HG03354 (cell line): ENCODE measurements around the gene RNF182.
"Not testable (repeated sequence)": the region's sequence is repeated elsewhere in the genome, so short reads cannot be mapped to it uniquely, and the experiment has no call there.

Experiments
- ATAC-seq: cut with Tn5 transposase; IDR thresholded peaks from one replicate; pipeline ENCODE4 v1.9.1; 2021; ENCODE audit warnings: mild to moderate bottlenecking; ENCODE audit not compliant: unreplicated experiment, poor library complexity, severe bottlenecking

The RNF182 gene

DNA sequence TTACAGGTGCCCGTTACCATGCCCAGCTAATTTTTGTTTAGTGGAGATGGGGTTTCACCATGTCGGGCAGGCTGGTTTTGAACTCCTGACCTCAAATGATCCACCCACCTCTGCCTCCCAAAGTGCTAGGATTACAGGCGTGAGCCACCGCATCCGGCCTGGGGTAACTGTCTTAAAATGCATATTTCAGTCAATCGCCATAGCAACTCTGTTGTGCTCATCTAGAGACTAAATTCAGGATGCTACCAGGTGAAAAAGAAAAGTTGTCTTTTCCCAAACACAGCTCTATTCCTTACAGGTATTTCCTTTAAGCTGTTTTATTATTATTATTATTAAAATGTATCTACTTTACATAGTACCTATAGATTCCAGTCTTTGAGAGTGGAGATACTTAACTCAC is 66.6 kb downstream of the RNF182 start:
- no peak for ATAC-seq

DNA sequence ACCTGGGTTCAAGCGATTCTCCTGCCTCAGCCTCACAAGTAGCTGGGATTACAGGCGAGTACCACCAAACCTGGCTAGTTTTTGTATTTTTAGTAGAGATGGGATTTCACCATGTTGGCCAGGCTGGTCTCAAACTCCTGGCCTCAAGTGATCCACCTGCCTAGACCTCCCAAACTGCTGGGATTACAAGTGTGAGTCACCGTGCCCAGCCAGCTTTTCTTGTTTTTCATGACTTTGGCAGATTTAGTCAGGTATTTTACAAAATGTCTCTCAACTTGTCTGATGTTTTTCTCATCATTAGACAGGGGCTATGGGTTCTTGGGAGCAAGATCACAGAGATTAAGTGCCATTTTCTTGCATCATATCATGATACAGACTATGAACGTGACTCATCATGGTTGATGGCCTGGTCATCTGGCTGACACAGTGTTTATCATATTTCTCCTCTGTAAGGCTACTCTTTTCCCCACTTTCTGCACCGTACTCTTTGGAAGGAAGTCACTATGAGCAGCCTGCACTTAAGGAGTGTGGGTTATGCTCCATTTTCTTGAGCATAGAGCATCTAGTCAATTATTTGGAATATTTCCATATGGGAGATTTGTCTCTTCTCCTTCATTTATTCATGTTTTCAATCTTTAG is 67.8 kb downstream of the RNF182 start:
- no peak for ATAC-seq

DNA sequence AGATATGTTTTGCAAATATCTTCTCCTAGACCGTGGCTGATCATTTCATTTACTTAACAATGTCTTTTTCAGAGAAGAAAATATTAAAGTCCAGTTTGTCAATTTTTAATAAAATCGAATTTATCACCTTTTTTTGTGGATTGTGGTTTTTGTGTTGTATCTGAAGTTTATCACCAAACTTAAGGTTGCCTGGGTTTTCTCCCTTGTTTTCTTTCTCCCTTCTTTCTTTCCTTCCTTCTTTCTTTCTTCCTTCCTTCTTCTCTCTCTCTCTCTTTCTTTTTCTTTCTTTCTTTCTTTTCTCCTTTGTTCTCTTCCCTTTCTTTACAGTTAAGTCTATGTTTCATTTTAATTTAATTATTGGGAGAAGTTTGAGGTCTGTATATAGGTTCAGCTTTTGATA is 68.7 kb downstream of the RNF182 start:
- ATAC-seq: no peak

DNA sequence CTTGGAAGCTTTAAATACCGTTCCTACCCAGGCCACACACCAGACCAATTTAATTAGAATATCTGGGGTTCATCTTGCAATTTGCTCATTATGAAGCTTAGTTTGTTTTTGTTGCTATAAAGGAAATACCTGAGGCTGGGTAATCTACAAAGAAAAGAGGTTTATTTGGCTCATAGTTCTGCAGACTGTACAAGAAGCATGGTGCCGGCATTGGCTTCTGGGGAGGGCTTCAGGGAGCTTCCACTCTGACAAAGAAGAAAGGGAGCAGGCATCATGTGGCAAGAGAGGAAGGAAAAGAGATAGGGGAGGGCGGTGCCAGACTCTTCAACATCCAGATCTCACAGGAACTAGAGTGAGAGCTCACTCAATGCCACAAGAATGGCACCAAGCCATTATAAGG is 73.6 kb downstream of the RNF182 start:
- no peak for ATAC-seq

DNA sequence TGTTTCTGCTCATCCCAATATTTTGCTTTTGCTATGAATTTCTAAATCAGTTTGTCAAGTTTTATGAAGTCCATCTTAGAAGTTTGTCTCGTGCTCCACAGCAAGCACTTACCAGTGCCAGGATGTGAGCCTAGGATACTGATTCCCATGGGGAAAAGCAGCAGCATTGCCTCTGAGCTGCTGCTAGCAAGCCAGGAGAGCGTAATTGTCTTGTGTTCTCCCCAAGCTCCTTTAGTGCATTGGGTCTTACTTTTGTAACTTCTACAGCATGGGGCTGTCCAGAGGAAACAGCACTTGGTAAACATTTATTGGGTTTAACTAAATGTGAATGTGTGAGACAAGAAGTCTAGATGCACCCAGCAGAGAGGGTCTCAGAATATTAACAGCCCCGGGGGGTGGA is 76.1 kb downstream of the RNF182 start:
- ATAC-seq: no peak

DNA sequence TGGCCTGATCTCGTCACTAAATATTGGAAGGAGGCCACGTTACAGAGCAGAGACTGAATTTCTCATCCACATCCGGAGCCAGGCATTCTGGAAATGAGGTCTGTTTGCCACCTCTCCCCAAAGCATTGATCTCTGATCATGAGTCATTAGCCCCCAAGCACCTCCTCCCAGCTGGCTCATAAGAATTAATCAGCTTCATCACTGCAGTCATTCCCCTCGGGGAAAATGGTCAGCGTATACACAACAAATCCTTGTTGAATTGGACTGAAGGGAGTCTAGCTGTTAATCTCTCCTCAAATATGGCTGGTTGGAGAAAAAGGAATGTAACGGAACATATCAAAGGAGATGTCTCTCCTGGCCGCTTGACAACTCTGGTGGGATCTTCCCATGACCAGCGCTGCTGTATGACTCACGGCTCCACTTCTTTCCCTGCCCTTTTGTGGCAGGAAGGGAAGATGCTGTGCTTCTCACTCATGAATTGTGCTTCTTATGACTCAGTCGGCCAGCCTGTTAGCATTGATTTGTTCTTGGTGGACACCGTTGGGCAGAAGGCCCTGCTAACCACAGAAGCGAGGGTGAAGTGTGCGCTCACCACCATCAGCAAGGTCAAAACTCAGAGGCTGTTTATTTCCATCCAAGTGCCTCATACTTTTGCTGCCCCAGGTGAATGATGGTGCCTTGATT is 76.7 kb downstream of the RNF182 start:
- ATAC-seq: no peak

DNA sequence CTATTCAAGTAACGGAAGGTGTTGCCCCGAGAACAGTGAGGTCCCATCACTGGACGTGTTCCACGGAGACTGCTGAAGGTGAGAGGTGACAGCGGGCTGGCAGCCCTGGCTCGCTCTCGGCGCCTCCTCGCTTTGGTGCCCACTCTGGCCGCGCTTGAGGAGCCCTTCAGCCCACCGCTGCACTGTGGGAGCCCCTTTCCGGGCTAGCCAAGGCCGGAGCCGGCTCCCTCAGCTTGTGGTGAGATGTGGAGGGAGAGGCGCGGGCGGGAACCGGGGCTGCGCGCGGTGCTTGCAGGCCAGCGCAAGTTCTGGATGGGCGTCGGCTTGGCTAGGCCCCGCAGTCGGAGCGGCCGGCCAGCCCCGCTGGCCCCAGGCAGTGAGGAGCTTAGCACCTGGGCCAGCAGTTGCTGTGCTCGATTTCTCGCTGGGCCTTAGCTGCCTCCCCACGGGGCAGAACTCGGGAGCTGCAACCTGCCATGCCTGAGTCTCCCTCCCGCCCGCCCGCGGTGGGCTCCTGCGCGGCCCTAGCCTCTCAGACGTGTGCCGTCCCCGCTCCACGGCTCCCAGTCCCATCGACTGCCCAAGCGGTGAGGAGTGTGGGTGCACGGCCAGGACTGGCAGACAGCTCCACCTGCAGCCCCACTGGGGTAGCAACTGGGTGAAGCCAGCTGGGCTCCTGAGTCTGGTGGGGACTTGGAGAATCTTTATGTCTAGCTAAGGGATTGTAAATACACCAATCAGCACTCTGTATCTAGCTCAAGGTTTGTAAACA is 77.6 kb downstream of the RNF182 start:
- no peak for ATAC-seq

DNA sequence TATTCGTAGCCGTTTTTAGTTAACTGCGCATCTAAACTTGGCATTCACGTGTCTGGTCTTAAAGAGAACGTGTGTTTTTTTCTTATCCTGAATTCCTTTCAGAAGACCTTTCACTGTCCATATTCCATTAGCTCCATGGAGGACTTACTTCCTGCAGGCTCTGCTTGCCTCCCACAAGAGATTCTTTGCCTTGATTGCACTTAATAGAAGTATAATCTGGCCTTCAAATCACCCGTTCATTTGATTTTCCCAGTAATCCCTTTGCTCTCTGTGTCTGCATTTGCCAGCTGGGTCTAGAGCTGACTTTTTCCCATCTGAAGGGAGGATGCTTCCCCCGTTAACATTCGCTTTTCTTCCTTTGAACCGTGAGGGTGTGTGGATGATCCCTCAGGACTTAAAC is 79.5 kb downstream of the RNF182 start:
- no peak for ATAC-seq

DNA sequence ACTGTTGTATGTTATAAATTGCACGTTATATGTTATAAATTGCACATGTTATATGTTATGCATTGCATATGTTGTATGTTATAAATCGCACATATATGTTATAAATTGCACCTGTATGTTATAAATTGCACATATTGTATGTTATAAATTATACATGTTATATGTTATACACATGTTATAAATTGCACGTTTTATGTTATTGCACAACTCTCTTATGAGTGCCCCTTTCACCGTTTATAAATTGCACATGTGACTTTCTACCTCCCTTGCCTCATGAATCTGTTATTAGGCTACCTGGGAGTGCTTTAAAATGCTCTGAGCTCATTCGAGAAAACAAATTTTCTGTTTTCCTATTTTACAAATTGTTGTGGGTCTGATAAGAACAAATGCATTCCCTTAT is 84.1 kb downstream of the RNF182 start:
- no peak for ATAC-seq

DNA sequence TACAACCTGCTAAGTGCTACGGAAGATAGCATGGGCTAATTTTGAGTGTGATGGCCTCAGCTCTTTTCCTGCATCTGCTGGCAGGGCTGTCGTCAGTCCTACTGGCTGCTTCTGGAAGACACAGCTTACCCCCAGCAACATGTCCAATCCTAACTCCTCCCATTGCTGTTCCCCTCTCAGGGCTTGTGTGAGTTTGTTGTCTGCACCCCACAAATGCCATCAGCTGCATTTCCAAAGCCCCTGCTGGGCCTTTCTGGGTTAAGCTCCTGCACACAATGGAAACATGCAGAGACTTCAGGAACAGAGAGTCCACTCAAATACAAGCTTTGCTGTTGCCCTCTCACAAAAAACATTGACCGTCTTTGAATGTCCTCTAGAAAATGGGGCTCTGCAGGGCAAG is 84.7 kb downstream of the RNF182 start:
- no peak for ATAC-seq

DNA sequence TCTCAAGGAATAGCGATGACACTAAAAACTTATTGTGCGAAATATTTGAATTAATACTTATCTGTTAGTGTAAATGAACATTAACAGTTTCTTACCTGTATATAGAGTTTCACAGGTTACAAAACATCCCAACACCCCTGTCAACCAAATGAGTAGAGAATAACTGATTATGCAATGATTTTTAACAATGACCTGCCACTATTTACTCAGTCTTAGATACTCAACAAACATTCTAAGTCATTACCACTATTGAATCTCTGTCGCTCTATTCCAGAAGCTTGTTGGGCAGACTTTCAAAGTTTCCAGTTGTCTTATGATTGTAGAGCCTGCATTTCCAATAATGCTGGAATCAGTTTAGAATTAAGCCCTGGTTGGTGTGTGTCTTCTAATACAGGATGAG is 85.5 kb downstream of the RNF182 start:
- ATAC-seq: no peak

DNA sequence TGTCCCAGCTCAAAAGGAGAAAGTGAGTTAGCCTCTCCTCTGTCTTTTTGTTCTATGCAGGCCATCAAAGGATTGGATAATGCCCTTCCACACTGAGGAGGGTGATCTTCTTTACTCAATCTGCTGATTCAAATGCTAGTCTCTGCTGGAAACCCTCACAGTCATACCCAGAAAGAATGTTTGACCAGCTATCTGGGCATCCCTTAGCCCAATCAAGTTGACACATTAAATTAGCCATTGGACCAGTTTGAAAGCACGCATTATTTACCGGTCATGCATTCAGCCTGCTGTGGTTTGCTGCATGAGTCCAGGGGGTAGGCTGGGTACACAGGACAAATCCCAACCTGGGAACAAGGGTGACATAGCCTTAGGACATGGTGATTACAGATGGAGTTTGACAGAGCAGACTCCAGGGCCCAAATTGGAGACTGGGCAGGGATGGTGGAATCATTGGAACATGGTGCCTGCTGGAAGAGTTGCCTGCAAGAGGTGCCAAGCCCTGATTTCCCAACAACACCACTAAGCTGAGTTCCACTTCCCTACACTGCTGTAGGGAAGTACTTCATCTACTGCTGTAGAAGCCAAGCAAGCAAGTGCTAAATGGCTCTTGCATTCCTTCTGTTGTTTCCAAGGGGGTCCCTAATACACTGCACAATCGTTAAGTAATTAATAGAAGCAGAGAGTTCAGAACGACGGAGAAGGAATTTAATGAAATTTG is 87.7 kb downstream of the RNF182 start:
- no peak for ATAC-seq

DNA sequence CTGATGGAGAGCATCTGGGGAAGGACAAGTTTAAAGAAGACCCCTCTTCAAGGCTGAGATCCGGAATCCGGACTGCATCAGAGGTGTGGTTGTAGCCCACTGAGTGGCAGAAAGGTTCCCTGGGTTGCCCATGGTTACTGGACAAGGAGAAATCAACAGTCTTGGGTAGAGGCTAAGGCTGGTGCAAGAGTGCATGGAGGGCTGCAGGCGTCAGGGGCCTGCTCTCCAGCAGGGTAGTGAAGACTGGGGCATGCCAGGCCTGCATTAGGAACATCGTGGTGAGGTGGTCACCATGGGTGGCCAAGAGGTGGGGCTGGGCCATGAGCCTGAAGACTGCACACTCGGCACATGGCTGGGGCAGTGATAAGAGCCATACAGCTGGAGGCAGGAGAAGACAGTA is 91.2 kb downstream of the RNF182 start:
- no peak for ATAC-seq

DNA sequence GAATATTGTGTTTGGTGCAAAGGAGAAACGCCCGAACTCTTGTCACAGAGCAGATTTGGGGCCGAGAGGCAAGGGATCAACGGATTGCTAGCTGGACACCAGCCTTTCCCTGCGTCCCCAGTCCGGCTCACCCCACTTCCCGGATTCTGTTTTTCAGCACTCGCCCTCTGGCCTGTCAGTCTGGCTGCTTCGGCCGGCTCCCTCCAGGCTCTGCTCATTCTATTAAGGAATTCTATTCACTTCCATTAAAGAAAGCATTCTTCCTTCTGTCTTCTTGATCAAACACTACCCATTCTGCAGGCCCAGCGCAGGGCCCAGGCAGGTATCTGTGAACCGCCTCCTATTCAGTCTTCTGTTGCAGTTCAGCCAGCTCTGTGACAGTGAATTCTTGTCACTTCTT is 91.7 kb downstream of the RNF182 start:
- no peak for ATAC-seq

DNA sequence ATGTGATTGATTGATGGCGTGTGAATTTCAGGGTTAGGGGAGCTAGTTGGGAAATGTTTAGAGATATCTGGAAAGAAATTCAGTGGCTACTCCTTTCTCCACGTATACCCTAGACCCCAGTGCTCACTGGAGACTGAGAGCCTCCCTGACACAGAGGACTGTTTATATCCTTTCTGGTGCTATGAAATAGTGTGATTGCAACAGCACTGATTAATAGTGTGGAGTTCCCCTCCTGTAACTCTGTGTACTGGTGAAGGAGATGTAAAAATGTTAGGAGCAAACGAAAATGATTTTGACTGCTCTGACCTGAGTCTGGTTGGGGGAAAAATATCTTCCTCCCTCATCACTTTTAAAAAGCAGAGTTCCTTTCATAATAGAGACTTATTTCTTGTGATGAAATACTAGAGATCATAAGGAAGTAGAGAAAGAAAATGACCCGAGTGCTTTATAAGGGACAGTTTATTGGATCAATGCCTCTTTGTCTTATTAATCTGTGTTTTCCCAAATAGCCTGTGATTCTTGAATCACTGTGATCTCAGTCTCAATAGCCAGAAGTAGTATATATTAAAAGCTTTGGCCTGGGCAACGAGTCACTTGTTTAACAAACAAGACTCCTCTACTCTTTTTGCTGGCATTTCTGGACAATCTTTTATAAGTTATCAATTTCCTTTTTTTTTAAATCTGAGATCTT is 92.3 kb downstream of the RNF182 start:
- no peak for ATAC-seq

DNA sequence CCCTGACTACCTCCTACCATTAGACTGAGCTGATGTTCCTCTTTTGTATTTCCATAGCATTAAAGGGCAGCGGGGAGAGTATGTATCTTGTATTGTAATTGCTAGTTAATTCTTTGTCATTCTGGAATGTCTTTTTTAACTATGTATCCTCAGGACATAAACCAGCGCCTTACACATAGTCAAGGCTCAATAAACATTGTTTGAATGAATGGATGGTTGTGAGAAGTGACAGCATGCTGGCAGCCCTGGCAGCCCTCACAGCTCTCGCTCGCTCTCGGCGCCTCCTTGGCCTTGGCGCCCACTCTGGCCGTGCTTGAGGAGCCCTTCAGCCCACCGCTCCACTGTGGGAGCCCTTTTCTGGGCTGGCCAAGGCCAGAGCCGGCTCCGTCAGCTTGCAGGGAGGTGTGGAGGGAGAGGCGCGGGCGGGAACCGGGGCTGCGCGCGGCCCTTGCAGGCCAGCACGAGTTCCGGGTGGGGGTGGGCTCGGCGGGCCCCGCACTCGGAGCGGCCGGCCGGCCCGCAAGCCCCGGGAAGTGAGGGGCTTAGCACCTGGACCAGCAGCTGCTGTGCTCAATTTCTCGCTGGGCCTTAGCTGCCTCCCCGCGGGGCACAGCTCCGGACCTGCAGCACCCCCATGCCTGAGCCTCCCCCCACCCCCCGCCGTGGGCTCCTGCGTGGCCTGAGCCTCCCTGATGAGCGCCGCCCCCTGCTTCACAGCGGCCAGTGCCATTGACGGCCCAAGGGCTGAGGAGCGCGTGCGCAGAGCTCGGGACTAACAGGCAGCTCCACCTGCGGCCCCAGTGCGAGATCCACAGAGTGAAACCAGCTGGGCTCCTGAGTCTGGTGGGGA is 93.1 kb downstream of the RNF182 start:
- no peak for ATAC-seq

DNA sequence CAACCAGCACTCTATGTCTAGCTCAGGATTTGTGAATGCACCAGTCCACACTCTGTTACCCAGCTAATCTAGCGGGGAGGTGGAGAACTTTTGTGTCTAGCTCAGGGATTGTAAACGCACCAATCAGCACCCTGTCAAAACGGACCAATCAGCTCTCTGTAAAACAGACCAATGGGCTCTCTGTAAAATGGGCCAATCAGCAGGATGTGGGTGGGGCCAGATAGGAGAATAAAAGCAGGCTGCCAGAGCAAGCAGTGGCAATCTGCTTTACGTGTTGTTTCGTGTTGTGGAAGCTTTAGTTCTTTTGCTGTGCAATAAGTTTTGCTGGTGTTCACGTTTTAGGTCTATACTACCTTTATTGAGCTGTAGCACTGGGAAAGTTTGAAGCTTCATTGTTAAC is 93.8 kb downstream of the RNF182 start:
- ATAC-seq: not testable (repeated sequence)

DNA sequence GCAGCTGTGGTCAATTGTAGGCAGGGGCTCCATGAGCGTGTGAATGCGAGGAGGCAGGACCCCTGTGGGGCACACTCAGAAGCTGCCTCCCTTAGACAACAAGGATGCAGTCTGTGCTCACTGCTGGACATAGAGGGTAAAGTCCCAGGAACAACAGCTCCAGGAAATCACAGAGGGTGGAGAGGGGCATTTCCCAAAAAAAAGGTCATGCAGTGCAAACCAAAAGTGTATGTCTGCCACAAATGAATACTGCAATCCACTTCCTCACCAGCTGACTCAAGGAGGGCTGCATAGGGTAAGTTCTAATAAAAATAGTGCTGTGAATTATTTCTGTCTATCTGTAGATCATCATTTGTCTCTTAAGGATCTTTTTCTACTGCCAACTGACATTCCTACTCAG is 95.8 kb downstream of the RNF182 start:
- no peak for ATAC-seq

DNA sequence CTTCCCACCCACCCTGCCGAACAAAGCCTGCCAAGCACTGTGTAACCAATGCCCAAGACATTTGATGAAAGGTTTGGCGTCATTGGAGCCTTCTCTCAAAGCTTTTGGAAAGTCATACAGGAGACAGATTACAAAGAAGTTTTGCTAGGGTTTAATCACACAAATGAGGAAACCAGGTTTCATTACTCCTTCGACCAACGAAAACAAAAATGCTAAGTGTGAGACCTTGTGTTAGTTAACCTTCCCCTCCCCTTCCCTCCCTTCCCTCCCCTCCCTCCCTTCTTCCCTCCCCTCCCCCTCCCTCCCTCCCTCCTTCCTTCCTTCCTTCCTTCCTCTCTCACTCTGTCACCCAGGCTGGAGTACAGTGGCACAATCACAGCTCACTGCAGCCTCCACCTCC is 96.7 kb downstream of the RNF182 start:
- no peak for ATAC-seq
